ENCODE data around the gene TMEM14A. TPM values are rescaled to one million over a fixed set of nuclear protein-coding genes. Genes with fewer than 3 reads are reported as not detected.
"Not testable (repeated sequence)": the region's sequence is repeated elsewhere in the genome, so short reads cannot be mapped to it uniquely, and the experiment has no call there.

Gene TMEM14A
- polyA plus RNA-seq, 1 donor (not counting 4 experiments of a cell fraction or from before 2014, with no cell fraction given): 44.2 TPM

GRCh38 chr6:52697903-52698302, 27.0 kb downstream of the TMEM14A start:
- dilution Hi-C loops (cut with MboI; ENCODE audit: extremely low pct_ligation_motif_present, low sequenced_read_pairs): no loop called here
- TF ChIP-seq CTCF (optimal IDR thresholded peaks at IDR 0.05 in 1 of 3, IDR thresholded peaks at IDR 0.05 in 1 of 3, conservative IDR thresholded peaks at IDR 0.05 in 1 of 3; ENCODE audit: extremely low read depth in 1 of 3, insufficient read depth in 2 of 3, low read length in 3 of 3) (peak in 2 of 3 experiments; percentile 16 to 22), EZH2 (IDR thresholded peaks at IDR 0.05; ENCODE audit: low read length) (no peak)
- Histone ChIP-seq H3K27ac (ENCODE audit: control insufficient read depth, insufficient read depth, low read length) (no peak overlapping the region), H3K4me1 (ENCODE audit: control insufficient read depth, extremely low read depth, insufficient read depth, low read length) (peaks cover 3% of the 10 kb centered on the region), H3K27me3 (ENCODE audit: control insufficient read depth, extremely low read depth, insufficient read depth, low read length) (no peaks in the 10 kb centered on the region), H3K4me3 (ENCODE audit: control insufficient read depth in 2 of 3, extremely low read depth in 1 of 3, insufficient read depth in 2 of 3, low read depth in 1 of 3, low read length in 3 of 3) (no peak overlapping the region), H3K4me2 (ENCODE audit: control insufficient read depth, extremely low read depth, insufficient read depth, low read depth, low read length) (no peak overlapping the region), H2AFZ (ENCODE audit: control insufficient read depth, low read length) (no peak overlapping the region), H3K36me3 (ENCODE audit: control insufficient read depth in 2 of 2, extremely low read depth in 1 of 2, insufficient read depth in 2 of 2, low read length in 2 of 2) (no peaks in the 10 kb centered on the region), H3K9me1 (ENCODE audit: control insufficient read depth, extremely low read depth, insufficient read depth, low read length) (no peaks in the 10 kb centered on the region), H3K9me3 (ENCODE audit: control insufficient read depth, low read depth, low read length) (no peaks in the 10 kb centered on the region), H4K20me1 (ENCODE audit: control insufficient read depth, extremely low read depth, insufficient read depth, low read length) (no peaks in the 10 kb centered on the region), H3K9ac (ENCODE audit: control insufficient read depth, extremely low read depth, insufficient read depth, low read length) (no peak overlapping the region), H3K79me2 (ENCODE audit: control insufficient read depth, insufficient read depth, low read length) (no peaks in the 10 kb centered on the region)
- DNase-seq (ENCODE audit: low read depth, low spot score): no peak
- FAIRE-seq: no peak

- H3K9me1 ChIP-seq (ENCODE audit: control insufficient read depth, extremely low read depth, insufficient read depth, low read length): no peaks in the 10 kb centered on the region
- dilution Hi-C loops (cut with MboI; ENCODE audit: extremely low pct_ligation_motif_present, low sequenced_read_pairs): no loop called here
- H3K79me2 ChIP-seq (ENCODE audit: control insufficient read depth, insufficient read depth, low read length): no peaks in the 10 kb centered on the region
Measured at GRCh38 chr6:52704060-52704459, 33.1 kb downstream of the TMEM14A start.

GRCh38 chr6:52704781-52705502, 34.0 kb downstream of the TMEM14A start:
- H3K27ac ChIP-seq (ENCODE audit: control insufficient read depth, insufficient read depth, low read length); H3K4me2 ChIP-seq (ENCODE audit: control insufficient read depth, extremely low read depth, insufficient read depth, low read depth, low read length); H3K36me3 ChIP-seq (ENCODE audit: control insufficient read depth in 2 of 2, extremely low read depth in 1 of 2, insufficient read depth in 2 of 2, low read length in 2 of 2); H3K9ac ChIP-seq (ENCODE audit: control insufficient read depth, extremely low read depth, insufficient read depth, low read length); DNase-seq (ENCODE audit: low read depth, low spot score); H3K4me1 ChIP-seq (ENCODE audit: control insufficient read depth, extremely low read depth, insufficient read depth, low read length); dilution Hi-C loops (cut with MboI; ENCODE audit: extremely low pct_ligation_motif_present, low sequenced_read_pairs); H3K9me3 ChIP-seq (ENCODE audit: control insufficient read depth, low read depth, low read length); H3K4me3 ChIP-seq (ENCODE audit: control insufficient read depth in 2 of 3, extremely low read depth in 1 of 3, insufficient read depth in 2 of 3, low read depth in 1 of 3, low read length in 3 of 3); H3K27me3 ChIP-seq (ENCODE audit: control insufficient read depth, extremely low read depth, insufficient read depth, low read length); H2AFZ ChIP-seq (ENCODE audit: control insufficient read depth, low read length); FAIRE-seq; H4K20me1 ChIP-seq (ENCODE audit: control insufficient read depth, extremely low read depth, insufficient read depth, low read length); H3K79me2 ChIP-seq (ENCODE audit: control insufficient read depth, insufficient read depth, low read length); H3K9me1 ChIP-seq (ENCODE audit: control insufficient read depth, extremely low read depth, insufficient read depth, low read length): not testable (repeated sequence)

More at GRCh38 chr6:52704060-52704459, 33.1 kb downstream of the TMEM14A start:
- Histone ChIP-seq H2AFZ (ENCODE audit: control insufficient read depth, low read length) (no peak overlapping the region), H3K9me3 (ENCODE audit: control insufficient read depth, low read depth, low read length) (no peaks in the 10 kb centered on the region), H3K36me3 (ENCODE audit: control insufficient read depth in 2 of 2, extremely low read depth in 1 of 2, insufficient read depth in 2 of 2, low read length in 2 of 2) (no peaks in the 10 kb centered on the region), H3K9ac (ENCODE audit: control insufficient read depth, extremely low read depth, insufficient read depth, low read length) (no peak overlapping the region), H3K4me2 (ENCODE audit: control insufficient read depth, extremely low read depth, insufficient read depth, low read depth, low read length) (no peak overlapping the region), H3K4me3 (ENCODE audit: control insufficient read depth in 2 of 3, extremely low read depth in 1 of 3, insufficient read depth in 2 of 3, low read depth in 1 of 3, low read length in 3 of 3) (no peak overlapping the region), H3K27ac (ENCODE audit: control insufficient read depth, insufficient read depth, low read length) (no peak overlapping the region), H4K20me1 (ENCODE audit: control insufficient read depth, extremely low read depth, insufficient read depth, low read length) (no peaks in the 10 kb centered on the region), H3K27me3 (ENCODE audit: control insufficient read depth, extremely low read depth, insufficient read depth, low read length) (no peaks in the 10 kb centered on the region), H3K4me1 (ENCODE audit: control insufficient read depth, extremely low read depth, insufficient read depth, low read length) (no peaks in the 10 kb centered on the region)
- DNase-seq (ENCODE audit: low read depth, low spot score) (no peak), FAIRE-seq (no peak)
- TF ChIP-seq CTCF (optimal IDR thresholded peaks at IDR 0.05 in 1 of 3, IDR thresholded peaks at IDR 0.05 in 1 of 3, conservative IDR thresholded peaks at IDR 0.05 in 1 of 3; ENCODE audit: extremely low read depth in 1 of 3, insufficient read depth in 2 of 3, low read length in 3 of 3): no peak
- TF ChIP-seq EZH2 (IDR thresholded peaks at IDR 0.05; ENCODE audit: low read length): no peak

Measured in keratinocyte (primary cell).